A172 (cell line): ENCODE measurements around the gene CLBA1. TPM values are rescaled to one million over a fixed set of nuclear protein-coding genes. Genes with fewer than 3 reads are reported as not detected.

ENCODE experiments used
- total RNA-seq: library from RNA; depleted of rRNA; stranded (reverse); fragments of >200 nt; shearing (Covaris generic); gene quantifications from 2 replicates; pipeline ENCODE4 v1.2.3, GENCODE V29; 2014; rRNA removed

Gene CLBA1
- total RNA-seq, 1 experiment from 2014 or later, result 9.9 TPM

Other genes starting within 250 kb of the CLBA1 start
- gene SIVA1, start 232.6 kb upstream of the CLBA1 start, total RNA-seq, result 187 and 210 TPM in 2 replicates
- 105 and 107 TPM in 2 replicates for gene AKT1, start 190.0 kb upstream of the CLBA1 start, total RNA-seq
- 2.0 and 4.0 TPM in 2 replicates for gene ZBTB42, start 184.7 kb upstream of the CLBA1 start, total RNA-seq
- 9.8 and 11.2 TPM in 2 replicates for gene CEP170B, start 120.5 kb upstream of the CLBA1 start, total RNA-seq
- not detected in 2 replicates for gene PLD4, start 60.9 kb upstream of the CLBA1 start, total RNA-seq
- 162 and 191 TPM in 2 replicates for gene AHNAK2, start 7.4 kb upstream of the CLBA1 start, total RNA-seq
- gene CDCA4, start 35.3 kb downstream of the CLBA1 start, total RNA-seq, result 37.2 and 40.4 TPM in 2 replicates
- 0.19 TPM in 1 of 2 replicates, not detected in the other for gene GPR132, start 79.6 kb downstream of the CLBA1 start, total RNA-seq
- gene JAG2, start 183.0 kb downstream of the CLBA1 start, total RNA-seq, result 6.5 and 9.8 TPM in 2 replicates
- 19.9 and 23.1 TPM in 2 replicates for gene NUDT14, start 195.5 kb downstream of the CLBA1 start, total RNA-seq